ENCODE measurements around the gene TMEM201.

Gene TMEM201

DNA sequence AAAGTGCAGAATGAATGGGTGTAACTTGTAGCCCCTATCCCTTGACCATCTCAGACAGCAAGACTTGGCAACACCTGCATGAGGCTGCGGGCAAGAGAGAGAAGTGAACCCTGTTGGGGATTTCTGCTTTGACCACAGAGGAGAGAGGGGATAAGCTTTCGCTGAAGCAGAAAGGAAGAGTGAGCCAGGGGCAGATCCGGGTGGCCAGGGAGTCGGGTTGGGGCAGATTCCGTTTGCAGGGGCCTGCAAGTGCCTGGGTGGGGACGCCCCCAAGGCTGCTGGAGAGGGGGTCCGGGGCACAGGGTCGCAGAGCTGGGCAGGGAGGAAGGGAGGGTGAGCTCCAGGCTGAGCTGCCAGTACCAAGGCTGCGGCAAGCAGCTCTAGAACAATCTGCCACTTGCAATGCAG, 37.5 kb downstream of the TMEM201 start:
- DNase-seq, result no peak

DNA sequence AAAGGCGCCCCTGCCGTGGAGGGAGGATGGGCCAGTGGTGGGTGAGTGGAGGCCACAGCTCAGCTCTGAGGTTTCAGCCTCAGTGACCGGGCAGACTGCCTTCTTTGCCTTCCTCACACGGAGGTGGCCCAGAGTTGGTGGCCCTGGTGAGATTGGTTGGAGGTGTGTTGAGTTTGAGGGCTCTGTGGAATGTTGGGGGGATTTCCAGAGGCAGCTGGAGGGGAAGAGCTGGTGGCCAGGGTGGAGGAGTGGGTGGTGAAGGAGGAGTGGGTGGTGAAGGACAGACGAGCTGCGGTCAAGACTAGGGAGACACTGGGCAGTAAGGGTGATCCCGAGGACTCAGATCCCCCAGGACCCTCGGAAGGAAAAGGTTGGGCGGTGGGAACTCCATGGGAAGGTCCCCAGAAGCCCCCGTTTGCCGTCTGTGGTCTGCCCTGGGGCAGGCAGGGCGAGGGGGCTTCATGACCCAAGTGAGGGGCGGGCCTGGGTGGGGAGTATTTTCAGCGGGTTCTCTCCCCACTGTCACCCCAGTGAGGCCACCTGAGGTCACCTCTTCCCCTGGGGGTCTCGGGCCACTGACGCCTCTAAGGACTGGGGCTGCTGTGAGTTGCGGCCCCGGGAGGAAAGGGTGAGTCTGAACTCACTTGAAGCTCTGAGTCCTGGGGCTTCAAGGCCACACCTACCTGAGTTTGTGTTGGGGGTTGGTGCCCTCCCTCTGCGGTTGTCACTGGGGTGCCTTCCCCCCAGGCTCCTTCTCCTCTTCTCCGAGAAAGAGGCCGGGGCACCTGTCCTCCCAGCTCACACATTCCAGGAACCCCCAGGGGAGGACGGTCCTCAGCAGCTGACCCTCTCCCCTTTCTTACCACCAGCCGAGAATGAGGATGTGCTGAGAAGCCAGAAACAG, 40.1 kb downstream of the TMEM201 start:
- no peak for DNase-seq

GRCh38 chr1:9629445-9630201, 40.9 kb downstream of the TMEM201 start:
- no peak for DNase-seq

DNA sequence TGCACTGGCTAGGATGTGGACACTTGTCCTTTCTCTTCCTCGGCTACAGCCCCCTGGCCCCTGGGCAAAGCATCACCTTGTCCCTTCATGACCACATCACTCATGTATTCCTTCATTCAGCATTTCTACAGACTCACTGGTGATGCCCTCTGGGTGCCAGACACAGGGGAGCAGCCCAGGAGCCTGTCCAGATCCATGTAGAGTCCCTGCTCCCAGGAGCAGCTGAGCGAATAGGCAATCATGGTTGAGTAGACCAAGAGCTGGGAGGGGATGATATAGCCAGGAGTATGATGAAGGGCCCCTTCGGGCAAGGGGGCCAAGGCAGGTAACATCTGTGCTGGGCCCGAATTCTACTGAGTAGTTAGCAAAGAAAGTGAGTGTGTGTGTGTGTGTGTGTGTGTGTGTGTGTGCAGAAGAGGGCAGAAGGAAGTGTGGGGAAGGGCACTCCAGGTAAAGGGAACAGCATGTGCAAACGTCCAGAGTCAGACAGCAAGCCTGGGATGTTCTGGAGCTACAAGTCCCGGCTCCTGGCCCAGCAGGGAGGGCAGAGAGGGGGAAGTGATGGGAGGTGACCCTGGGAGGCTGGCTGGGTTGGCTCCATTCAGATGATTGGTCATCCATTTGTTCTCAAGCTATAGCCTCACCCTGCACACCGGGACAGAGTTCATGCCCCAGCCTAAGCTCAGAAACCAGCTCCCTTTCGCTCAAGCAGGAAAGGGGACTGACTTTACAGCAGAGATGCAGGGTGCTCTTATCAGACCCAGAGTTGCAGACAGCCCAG, 41.8 kb downstream of the TMEM201 start:
- no peak for DNase-seq

- no peak for DNase-seq
Observed at GRCh38 chr1:9631613-9632012, 42.9 kb downstream of the TMEM201 start.

DNA sequence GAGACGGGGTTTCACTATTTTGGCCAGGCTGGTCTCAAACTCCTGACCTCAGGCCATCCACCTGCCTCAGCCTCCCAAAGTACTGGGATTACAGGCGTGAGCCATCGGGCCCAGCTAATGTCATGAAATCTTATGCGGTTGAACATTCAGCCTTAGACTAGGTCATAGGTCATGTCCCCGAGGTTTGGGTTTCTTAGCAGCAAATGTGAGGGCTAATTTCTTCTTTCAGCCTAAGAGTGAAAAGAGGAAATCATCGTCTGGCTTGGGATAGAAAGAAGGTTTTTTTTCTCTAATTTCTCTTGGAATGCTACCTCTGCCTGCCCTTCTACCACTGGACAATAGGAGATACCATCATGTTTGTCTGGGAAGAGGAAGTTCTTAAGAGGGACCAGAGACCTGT, 44.8 kb downstream of the TMEM201 start:
- DNase-seq, result no peak

GRCh38 chr1:9634582-9634981, 45.9 kb downstream of the TMEM201 start:
- DNase-seq, result no peak

DNA sequence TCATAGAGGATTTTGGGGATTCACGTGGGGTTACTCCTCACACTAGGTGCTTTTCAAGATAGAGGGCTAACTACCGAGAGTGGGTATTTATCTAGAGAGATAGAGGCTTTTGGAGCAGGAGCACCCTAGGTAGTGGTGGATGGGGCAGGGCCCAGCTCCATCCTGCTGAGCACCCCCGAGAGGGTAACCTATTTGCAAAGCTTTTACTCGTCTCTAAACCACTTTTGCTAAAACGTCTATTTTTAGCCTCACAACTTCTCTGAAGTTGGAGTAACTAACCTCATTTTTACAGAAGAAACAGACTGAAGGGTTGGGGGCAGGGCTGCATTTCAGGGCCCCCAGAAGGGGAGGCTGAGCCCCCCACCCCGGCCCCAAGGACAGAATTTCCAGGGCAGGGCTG, 50.5 kb downstream of the TMEM201 start:
- no peak for DNase-seq

DNA sequence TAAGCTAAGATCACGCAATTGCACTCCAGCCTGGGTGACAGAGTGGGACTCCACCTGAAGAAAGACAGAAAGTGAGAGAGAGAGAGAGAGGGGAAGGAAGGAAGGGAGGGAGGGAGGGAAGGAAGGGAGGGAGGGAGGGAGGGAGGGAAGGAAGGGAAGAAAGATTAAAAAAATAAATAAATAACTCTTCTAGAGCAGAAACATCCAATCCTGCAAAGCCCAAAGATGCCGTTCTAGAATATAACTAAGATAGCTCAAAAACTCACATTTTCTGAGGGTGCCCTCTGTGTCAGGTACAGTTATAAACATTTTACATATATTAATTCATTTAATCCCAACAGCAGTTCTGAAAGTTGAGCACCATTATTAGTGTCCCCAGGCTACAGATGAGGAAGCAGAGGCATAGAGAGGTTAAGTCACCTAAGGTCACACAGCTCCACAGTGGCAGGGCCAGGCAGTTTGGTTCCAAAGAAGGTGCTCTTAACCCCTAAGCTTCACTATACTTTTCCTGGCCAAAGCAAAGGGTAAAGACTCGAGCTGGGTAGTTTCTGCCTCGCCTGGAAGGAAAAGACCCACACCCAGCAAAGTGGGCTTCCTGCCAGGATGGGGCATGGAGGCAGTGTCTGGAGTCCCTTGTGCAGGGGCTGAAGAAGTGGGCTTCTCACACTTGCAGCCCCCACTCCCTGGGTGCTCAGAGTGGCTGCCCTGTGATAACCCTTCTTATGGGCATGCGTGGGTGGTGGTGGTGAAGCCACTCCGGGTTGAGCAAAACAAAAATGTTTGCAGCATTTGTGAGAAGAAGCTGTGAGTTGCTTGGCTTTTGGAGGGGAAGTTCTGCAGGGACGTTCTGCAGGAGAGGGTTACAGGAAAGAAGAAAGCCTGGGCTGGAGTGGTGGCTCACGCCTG, 54.9 kb downstream of the TMEM201 start:
- DNase-seq, result no peak

DNA sequence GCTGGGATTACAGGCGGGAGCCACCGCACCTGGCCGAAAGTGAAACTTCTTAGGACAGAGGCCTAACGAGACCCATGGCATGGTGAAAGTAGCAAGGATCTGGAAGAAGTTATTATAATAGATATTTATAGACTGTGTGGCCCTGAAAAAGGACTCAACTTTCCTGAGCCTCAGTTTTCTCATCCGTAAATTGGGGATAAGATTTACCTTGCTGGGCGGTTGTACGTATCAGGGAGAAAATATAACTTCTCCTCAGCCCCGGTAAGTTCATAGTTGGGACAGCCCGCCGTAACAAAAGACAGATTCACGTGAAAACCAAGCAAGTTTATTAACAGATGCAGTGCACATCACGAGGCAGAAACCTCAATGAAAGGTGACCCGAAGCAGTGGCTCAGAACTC, 57.3 kb downstream of the TMEM201 start:
- DNase-seq, result no peak

- no peak for DNase-seq
Observed at GRCh38 chr1:9648171-9648570, 59.5 kb downstream of the TMEM201 start.

- DNase-seq, result no peak
Observed at GRCh38 chr1:9649769-9650168, 61.1 kb downstream of the TMEM201 start.

DNA sequence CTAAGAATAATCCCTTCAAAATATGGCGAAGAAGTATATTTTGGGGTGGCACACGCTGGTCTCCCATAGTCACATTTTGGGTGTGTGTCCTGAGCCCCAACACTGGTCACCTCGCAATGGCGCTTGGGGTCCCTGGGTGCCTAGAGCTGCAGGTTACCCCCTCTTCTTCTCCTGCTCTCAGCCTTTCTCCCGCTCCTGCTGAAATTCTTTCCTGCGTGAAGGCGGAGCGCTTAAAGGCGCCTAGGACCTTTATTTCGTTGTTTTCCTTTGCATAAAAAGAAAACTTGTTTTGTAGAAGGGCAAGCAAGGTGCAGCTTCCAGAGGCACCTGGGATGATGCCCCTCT, 62.5 kb downstream of the TMEM201 start:
- DNase-seq, result no peak

DNA sequence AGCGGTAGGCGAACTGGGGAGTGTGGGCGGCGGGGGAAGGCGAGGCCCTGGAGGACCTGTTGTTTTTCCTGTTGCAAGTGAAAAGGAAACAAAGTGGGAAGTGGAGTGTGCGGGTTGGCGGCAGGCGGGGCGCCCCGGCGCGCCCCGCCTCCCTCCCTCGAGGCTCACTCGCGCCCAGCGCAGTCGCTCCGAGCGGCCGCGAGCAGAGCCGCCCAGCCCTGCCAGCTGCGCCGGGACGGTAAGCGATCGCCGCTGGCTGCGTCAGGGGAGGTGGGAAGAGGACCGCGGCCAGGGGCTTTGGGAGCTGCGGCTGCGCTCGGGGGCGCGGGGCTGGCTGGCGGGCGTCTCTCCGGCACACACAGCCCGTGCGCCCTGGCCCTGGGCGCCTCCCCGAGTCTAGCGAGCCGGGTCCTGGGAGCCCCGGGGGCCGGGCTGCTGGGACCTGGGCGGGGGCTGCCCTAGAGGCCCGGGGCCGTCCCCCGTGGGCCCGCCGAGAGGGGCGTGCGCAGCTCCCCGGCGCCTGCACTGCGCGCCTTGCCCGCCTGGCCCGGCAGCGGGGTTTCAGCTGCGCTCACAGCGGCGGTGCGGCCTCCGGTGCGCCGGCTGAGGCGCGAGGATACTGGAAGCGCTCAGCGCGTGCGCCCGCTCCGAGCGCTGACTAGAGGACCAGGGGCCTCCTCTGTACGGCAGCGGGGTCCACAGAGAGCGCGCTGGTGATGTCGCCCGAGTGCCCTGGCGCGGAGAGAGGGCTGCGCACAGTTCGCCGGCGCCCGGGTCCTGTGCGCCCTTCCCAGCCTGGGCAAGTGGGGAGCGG, 63.1 kb downstream of the TMEM201 start, which contains the start of gene PIK3CD:
Gene PIK3CD (plus strand): TSS at position 167 of the 814 bp plus-strand sequence. CDS start 58,725 bp downstream, outside the sequence.
- DNase-seq, result no peak

DNA sequence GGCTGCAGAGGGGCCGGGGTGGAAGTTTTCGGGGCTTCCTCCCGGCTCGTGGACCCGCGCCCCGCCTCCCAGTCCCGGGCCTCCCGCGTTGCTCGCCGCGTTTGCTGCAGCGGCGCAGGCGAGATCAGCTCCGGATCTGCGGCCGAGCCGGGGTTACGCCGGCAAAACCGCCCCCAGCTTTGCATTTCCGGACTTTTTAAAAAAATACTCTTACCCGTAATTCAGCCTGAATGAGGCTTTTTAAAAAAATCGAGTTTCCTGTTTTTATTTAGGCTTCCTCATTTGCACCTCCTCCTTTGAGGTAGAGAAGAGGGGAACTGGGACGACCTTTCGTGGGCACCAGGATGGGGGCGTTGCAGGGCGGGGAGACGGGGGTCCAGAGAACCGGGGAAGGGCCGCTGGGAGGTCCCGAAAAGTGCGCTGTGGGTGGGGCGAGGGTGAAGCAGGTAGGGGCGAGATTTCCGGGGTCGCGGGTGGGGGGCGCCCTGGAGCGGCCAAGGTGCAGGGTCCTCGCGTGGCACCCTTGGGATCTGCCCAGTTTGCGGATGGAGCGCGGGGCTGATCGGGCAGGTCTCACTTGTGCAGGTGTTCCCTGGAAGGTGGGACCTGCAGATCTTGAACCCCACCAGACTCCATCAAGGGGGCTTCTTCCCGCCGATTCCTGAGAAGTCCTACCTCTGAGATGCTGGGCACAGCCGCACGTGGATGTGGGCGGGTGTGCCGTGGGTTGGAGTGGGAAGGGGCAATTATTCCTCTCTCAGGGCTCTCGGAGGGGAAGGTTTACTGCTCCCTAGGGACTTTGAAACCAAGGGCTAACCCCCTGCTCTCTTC, 63.9 kb downstream of the TMEM201 start:
- no peak for DNase-seq

DNA sequence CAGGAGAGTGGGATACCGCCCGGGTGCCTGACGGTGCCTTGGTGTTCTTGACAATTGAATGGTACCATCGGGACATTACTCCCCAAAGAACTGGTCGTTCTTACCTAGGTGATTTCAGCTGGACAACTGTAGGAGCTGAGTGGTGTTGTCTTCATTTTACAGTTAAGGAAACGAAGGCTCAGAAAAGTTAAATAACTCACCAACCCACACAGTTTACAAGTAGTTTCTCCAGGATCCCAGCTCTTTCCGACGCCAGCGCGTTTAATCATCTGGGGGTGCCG, 64.4 kb downstream of the TMEM201 start:
- DNase-seq, result no peak

DNA sequence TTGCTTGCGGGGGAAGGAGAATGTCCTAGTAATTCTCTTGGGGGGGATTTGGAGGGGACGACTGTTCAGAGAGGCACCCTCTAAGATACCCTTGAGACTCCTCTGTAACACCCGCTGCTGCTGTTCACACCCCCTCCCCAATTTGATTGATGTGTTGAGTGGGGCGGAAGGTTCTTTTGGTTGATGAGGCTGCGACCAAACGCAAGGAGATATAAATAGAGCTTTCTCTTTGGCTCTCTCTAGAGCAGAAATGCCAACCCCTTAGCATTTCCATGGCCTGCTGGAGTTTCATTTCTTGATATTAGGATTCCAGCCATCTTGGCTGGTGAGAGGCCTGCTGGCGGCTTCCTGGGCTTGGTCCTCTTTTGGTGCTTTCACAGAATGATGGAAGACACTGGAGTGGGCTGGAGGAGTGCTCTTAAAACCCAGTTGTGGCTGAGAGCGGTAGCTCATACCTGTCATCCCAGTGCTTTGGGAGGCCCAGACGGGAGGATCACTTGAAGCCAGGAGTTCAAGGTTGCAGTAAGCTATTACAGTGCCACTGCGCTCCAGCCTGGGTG, 64.9 kb downstream of the TMEM201 start:
- DNase-seq, result no peak

- DNase-seq, result no peak
Observed at GRCh38 chr1:9654051-9654833, 65.5 kb downstream of the TMEM201 start.
